IMR-90 (cell line): ENCODE results near the gene MLLT1. TPM values are rescaled to one million over a fixed set of nuclear protein-coding genes. Genes with fewer than 3 reads are reported as not detected.

ENCODE experiments used
- ATAC-seq: fragments of 200-7000 bp; cut with Tn5 transposase; 2 replicates; pipeline ENCODE4 v1.9.1; 2020; ENCODE audit warnings: low read depth, mild to moderate bottlenecking, moderate library complexity
- BruUV-seq: library from RNA; stranded (reverse); fragments of 400-500 nt; replicated peaks from 2 replicates; lab custom pipeline; 2021; lab: Mats Ljungman, UMichigan
- CTCF ChIA-PET: fragments of 300-600 bp; formaldehyde crosslinking; extraction: SDS; loops from one replicate; lab custom pipeline; 2021; ENCODE audit warnings: antibody characterized with exemption; lab: Yijun Ruan, JAX
- POLR2A ChIA-PET: fragments of 300-600 bp; sonication (Branson Sonifier 250); formaldehyde crosslinking; loops from one replicate; lab custom pipeline; 2022; ENCODE audit warnings: antibody characterized with exemption; ENCODE audit not compliant: unreplicated experiment; lab: Charles Lee
- DNase-seq: peaks from one replicate; pipeline ENCODE4 v3.0.0; 2013
- H2AFZ ChIP-seq: replicated peaks from 2 replicates; pipeline ENCODE3; 2013; ENCODE audit warnings: low read length, mild to moderate bottlenecking; ENCODE audit not compliant: poor library complexity
- H2AK5ac ChIP-seq: 2 replicates; pipeline ENCODE4 v1.6.1; 2013; ENCODE audit warnings: low read depth, low read length, inconsistent platforms
- H2AK9ac ChIP-seq: replicated peaks from 2 replicates; pipeline ENCODE3; 2013; ENCODE audit warnings: mild to moderate bottlenecking, low read depth, low read length, moderate library complexity; ENCODE audit not compliant: poor library complexity
- H2BK120ac ChIP-seq: 2 replicates; pipeline ENCODE4 v1.6.1; 2013; ENCODE audit warnings: low read depth, low read length, inconsistent platforms
- H2BK15ac ChIP-seq: 3 replicates; pipeline ENCODE4 v1.6.1; 2013; ENCODE audit warnings: low read depth, low read length, inconsistent platforms
- H2BK20ac ChIP-seq: 2 replicates; pipeline ENCODE4 v1.6.1; 2013; ENCODE audit warnings: low read depth, mild to moderate bottlenecking, inconsistent platforms, low read length, moderate library complexity
- H2BK5ac ChIP-seq: 2 replicates; pipeline ENCODE4 v1.6.1; 2013; ENCODE audit warnings: mild to moderate bottlenecking, low read depth, low read length, inconsistent platforms; ENCODE audit not compliant: poor library complexity, severe bottlenecking
- H3K14ac ChIP-seq: replicated peaks from 2 replicates; pipeline ENCODE4 v1.6.1; 2013; ENCODE audit warnings: low read depth, low read length, inconsistent platforms
- H3K18ac ChIP-seq: 2 replicates; pipeline ENCODE4 v1.6.1; 2013; ENCODE audit warnings: low read depth, low read length, control low read depth
- H3K23ac ChIP-seq: 2 replicates; pipeline ENCODE4 v1.6.1; 2013; ENCODE audit warnings: low read depth, low read length, inconsistent platforms
- H3K27ac ChIP-seq: 2 replicates; pipeline ENCODE4 v1.5.1; 2013; ENCODE audit warnings: mild to moderate bottlenecking, control low read depth, low read length; ENCODE audit not compliant: insufficient read depth
- H3K27me3 ChIP-seq: 2 replicates; pipeline ENCODE4 v1.6.1; 2013; ENCODE audit warnings: low read length; ENCODE audit not compliant: control insufficient read depth, insufficient read depth
- H3K36me3 ChIP-seq: 2 replicates; pipeline ENCODE4 v1.6.1; 2013; ENCODE audit warnings: low read length, mixed read lengths; ENCODE audit not compliant: control insufficient read depth, insufficient read depth
- H3K4ac ChIP-seq: 2 replicates; pipeline ENCODE4 v1.6.1; 2013; ENCODE audit warnings: low read depth, low read length, inconsistent platforms
- H3K4me1 ChIP-seq: 2 replicates; pipeline ENCODE4 v1.6.1; 2013; ENCODE audit warnings: low read length, mixed read lengths; ENCODE audit not compliant: control insufficient read depth, insufficient read depth
- H3K4me2 ChIP-seq: 2 replicates; pipeline ENCODE4 v1.6.1; 2013; ENCODE audit warnings: low read depth, mild to moderate bottlenecking, control low read depth, low read length, moderate library complexity
- H3K4me3 ChIP-seq: 2 replicates; pipeline ENCODE4 v1.5.1; 2013; ENCODE audit warnings: low read depth, mild to moderate bottlenecking, control low read depth, low read length, moderate library complexity; ENCODE audit not compliant: insufficient read depth
- H3K56ac ChIP-seq: 2 replicates; pipeline ENCODE4 v1.6.1; 2013; ENCODE audit warnings: low read length, inconsistent platforms; ENCODE audit not compliant: insufficient read depth; ENCODE audit errors: extremely low read depth
- H3K79me1 ChIP-seq, 2 experiments: 2 replicates each; pipeline ENCODE4 v1.6.1; 2013; ENCODE audit warnings: low read length in 2 of 2, inconsistent platforms in 1 of 2, low read depth in 1 of 2
- H3K9ac ChIP-seq: 2 replicates; pipeline ENCODE4 v1.6.1; 2013; ENCODE audit warnings: low read depth, low read length, control low read depth
- H3K9me1 ChIP-seq: 2 replicates; pipeline ENCODE4 v1.6.1; 2013; ENCODE audit warnings: low read length, inconsistent platforms; ENCODE audit not compliant: insufficient read depth
- H3K9me3 ChIP-seq: 2 replicates; pipeline ENCODE4 v1.6.1; 2013; ENCODE audit warnings: low read length; ENCODE audit not compliant: control insufficient read depth, insufficient read depth
- H4K20me1 ChIP-seq: 2 replicates; pipeline ENCODE4 v1.6.1; 2013; ENCODE audit warnings: low read length, inconsistent platforms; ENCODE audit not compliant: insufficient read depth
- H4K5ac ChIP-seq: 2 replicates; pipeline ENCODE4 v1.6.1; 2013; ENCODE audit warnings: mild to moderate bottlenecking, low read depth, low read length, control low read depth
- H4K8ac ChIP-seq, 2 experiments: 2 replicates each; pipeline ENCODE4 v1.6.1; 2013; ENCODE audit warnings: low read depth in 2 of 2, low read length in 2 of 2, control low read depth in 1 of 2, inconsistent platforms in 1 of 2
- H4K91ac ChIP-seq: 2 replicates; pipeline ENCODE4 v1.6.1; 2013; ENCODE audit warnings: low read depth, low read length, inconsistent platforms; ENCODE audit not compliant: insufficient read depth
- CEBPB ChIP-seq: IDR thresholded peaks from 2 replicates; pipeline ENCODE4 v1.6.1; 2012; ENCODE audit warnings: low read depth, low read length, improper control_type of control experiment
- CHD1 ChIP-seq: IDR thresholded peaks from 2 replicates; pipeline ENCODE4 v1.6.1; 2012; ENCODE audit warnings: low read depth, low read length, improper control_type of control experiment
- MAFK ChIP-seq: IDR thresholded peaks from 2 replicates; pipeline ENCODE4 v1.6.1; 2012; ENCODE audit warnings: low read depth, low read length, improper control_type of control experiment
- MAZ ChIP-seq: IDR thresholded peaks from 2 replicates; pipeline ENCODE4 v1.6.1; 2012; ENCODE audit warnings: low read depth, mild to moderate bottlenecking, low read length, improper control_type of control experiment, moderate library complexity, borderline replicate concordance
- NFE2L2 ChIP-seq: fragments of 150-350 bp; IDR thresholded peaks from 2 replicates; pipeline ENCODE4 v1.6.1; 2016; ENCODE audit warnings: low read depth, mild to moderate bottlenecking, low read length
- POLR2A ChIP-seq: IDR thresholded peaks from 2 replicates; pipeline ENCODE4 v1.6.1; 2012; ENCODE audit warnings: mild to moderate bottlenecking, low read depth, low read length
- RAD21 ChIP-seq: IDR thresholded peaks from 2 replicates; pipeline ENCODE4 v1.6.1; 2012; ENCODE audit warnings: low read length, improper control_type of control experiment
- RCOR1 ChIP-seq: IDR thresholded peaks from 2 replicates; pipeline ENCODE4 v1.6.1; 2012; ENCODE audit warnings: mild to moderate bottlenecking, low read length, improper control_type of control experiment; ENCODE audit not compliant: insufficient replicate concordance
- WGBS, 2 experiments: methylation state at CpG; one replicate each; pipeline versions ENCODE4 v1.1.5 to v1.1.7; 2013; ENCODE audit warnings: missing lambda C conversion rate in 2 of 2; ENCODE audit not compliant: insufficient read length in 1 of 2; ENCODE audit errors: extremely low coverage in 2 of 2; 5-methylcytosine and 5-hydroxymethylcytosine counted together
- dilution Hi-C: fragments of 300-500 bp; cut with HindIII; formaldehyde crosslinking; loops from one replicate; pipeline ENCODE4 v1.14.3; 2018; ENCODE audit warnings: low sequenced_read_pairs; ENCODE audit not compliant: unreplicated experiment
- in situ Hi-C: fragments of 300-500 bp; cut with MboI; formaldehyde crosslinking; loops from 3 replicates; pipeline ENCODE4 v1.14.3; 2019; ENCODE audit warnings: low sequenced_read_pairs, inconsistent platforms, mixed read lengths
- intact Hi-C: fragments of 100-400 bp; cut with micrococcal nuclease; formaldehyde crosslinking; loops from 2 replicates; pipeline ENCODE4 v1.10.0; 2022
- polyA plus RNA-seq, 3 experiments: library from polyadenylated mRNA; depleted of rRNA; stranded (reverse); fragments of >200 nt; gene quantifications; 2 replicates each; pipeline ENCODE4 v1.2.3, GENCODE V29; 2012; ENCODE audit warnings: low replicate concordance in 1 of 3
- total RNA-seq: library from RNA; depleted of rRNA; stranded (reverse); fragments of >200 nt; gene quantifications from 2 replicates; pipeline ENCODE4 v1.2.3, GENCODE V29; 2012
- TF ChIP-seq, protein P1 (sequence below): fragments of 150-350 bp; IDR thresholded peaks from 2 replicates; pipeline ENCODE4 v1.6.1; 2017; ENCODE audit warnings: mild to moderate bottlenecking, antibody characterized with exemption, low read length, low read depth

The MLLT1 gene
- total and polyA plus RNA-seq, 2 of the 4 experiments (the other 2 are of a cell fraction): 1.3 to 30.6 TPM

DNA sequence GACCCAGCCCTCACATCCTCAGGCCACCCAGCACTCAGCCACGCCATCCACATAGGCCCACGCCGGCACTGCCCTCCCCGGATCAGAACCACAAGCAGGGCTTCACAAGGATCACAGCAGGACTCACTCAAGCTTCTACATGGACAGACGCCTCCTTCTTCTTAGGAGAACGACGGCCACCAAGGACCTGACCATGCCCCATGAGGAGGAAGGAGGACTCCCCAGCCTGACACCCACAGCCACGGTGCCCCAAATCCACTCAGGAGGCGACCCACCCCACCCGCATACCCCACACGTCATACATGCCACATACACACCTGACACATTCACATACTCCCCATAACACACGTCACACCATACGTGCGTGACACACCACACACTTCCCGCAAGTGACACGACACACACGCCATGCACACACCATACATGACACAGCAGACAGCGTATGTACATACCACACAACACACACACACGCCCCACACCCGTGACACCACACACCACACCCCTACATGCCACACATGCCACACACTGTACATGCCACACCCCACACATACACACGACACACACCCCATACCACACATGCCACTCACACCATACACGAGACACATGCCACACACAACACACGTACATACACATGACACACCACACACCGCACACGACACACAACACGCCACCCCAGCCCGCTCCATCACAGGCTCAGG is 50.4 kb downstream of the MLLT1 start:
- Histone ChIP-seq H3K36me3 (peaks cover 36% of the 10 kb centered on the region), H4K8ac (peak overlapping the region in 1 of 2 experiments; percentile 21; a peak in 1 of 4 replicates), H3K4me2 (no peak overlapping the region), H3K4me3 (no peak overlapping the region), H2AK5ac (peak overlapping the region; percentile 98), H2BK120ac (no peak overlapping the region), H3K9me3 (no peaks in the 10 kb centered on the region), H2BK20ac (no peak overlapping the region), H4K5ac (no peak overlapping the region), H3K18ac (no peak overlapping the region), H3K23ac (no peak overlapping the region), H3K27me3 (no peaks in the 10 kb centered on the region), H3K56ac (no peak overlapping the region), H3K4me1 (peaks cover 23% of the 10 kb centered on the region), H3K9ac (no peak overlapping the region), H3K14ac (no peak overlapping the region), H3K4ac (peak overlapping the region; percentile 80), H2BK15ac (peak overlapping the region; percentile 20; the same call in 1 of the 3 replicates), H3K79me1 (peaks cover 37 to 81% of the 10 kb centered on the region in 2 experiments), H2BK5ac (peak overlapping the region; percentile 52), H4K91ac (no peak overlapping the region; the same call in 1 of the 2 replicates), H4K20me1 (peaks cover 63% of the 10 kb centered on the region), H3K9me1 (peaks cover 30% of the 10 kb centered on the region), H2AFZ (peak overlapping the region; percentile 56), H3K27ac (no peak overlapping the region), H2AK9ac (peak overlapping the region; percentile 47)
- no peak for ATAC-seq
- intact Hi-C loops (no loop called here), in situ Hi-C loops (loop anchor here (10.0 kb wide), 1 partner anchor 45 kb away; the partner anchor contains the start of gene MLLT1), dilution Hi-C loops (no loop called here)
- POLR2A ChIA-PET: no interaction called here
- DNase-seq: no peak
- CTCF ChIA-PET: no interaction called here
- 94% methylated on average over 15 of the region's 27 CpGs; no CpG with 5 or more reads in 1 of the 2 experiments for WGBS, 2 experiments
- BruUV-seq: no TSS peak
- TF ChIP-seq CEBPB (no peak), RAD21 (no peak), POLR2A (no peak), MAFK (no peak), RCOR1 (no peak), MAZ (no peak), NFE2L2 (no peak), CHD1 (no peak)
- TF ChIP-seq, protein P1, sequence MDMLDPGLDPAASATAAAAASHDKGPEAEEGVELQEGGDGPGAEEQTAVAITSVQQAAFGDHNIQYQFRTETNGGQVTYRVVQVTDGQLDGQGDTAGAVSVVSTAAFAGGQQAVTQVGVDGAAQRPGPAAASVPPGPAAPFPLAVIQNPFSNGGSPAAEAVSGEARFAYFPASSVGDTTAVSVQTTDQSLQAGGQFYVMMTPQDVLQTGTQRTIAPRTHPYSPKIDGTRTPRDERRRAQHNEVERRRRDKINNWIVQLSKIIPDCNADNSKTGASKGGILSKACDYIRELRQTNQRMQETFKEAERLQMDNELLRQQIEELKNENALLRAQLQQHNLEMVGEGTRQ: no peak
